HL-60 (cell line): Measurements from ENCODE around the gene PRPH2.

Source experiments
- CTCF ChIP-seq: IDR thresholded peaks from one replicate; pipeline ENCODE4 v1.5.1; 2011; ENCODE audit warnings: low read length, control low read depth, inconsistent platforms; ENCODE audit not compliant: insufficient read depth
- GABPA ChIP-seq: IDR thresholded peaks from 2 replicates; pipeline ENCODE4 v1.6.1; 2012; ENCODE audit warnings: low read depth
- POLR2AphosphoS5 ChIP-seq: IDR thresholded peaks from 2 replicates; pipeline ENCODE4 v1.6.1; 2012; ENCODE audit warnings: low read depth
- REST ChIP-seq: IDR thresholded peaks from 2 replicates; pipeline ENCODE4 v1.6.1; 2012; ENCODE audit warnings: low read depth; ENCODE audit not compliant: insufficient replicate concordance
- SPI1 ChIP-seq: IDR thresholded peaks from 2 replicates; pipeline ENCODE4 v1.6.1; 2012; ENCODE audit warnings: low read depth, mild to moderate bottlenecking, borderline replicate concordance

- TF ChIP-seq CTCF (no peak), POLR2AphosphoS5 (no peak), SPI1 (no peak), REST (no peak), GABPA (no peak)
Observed at GRCh38 chr6:42688281-42688680, 34.1 kb downstream of the PRPH2 start.
